ENCODE results near the gene NFIX. TPM values are rescaled to one million over a fixed set of nuclear protein-coding genes. Genes with fewer than 3 reads are reported as not detected.

Gene NFIX
- total and polyA plus RNA-seq, 2 of the 13 experiments (the other 11 are each of a cell fraction or from before 2014, with no cell fraction given), result 3.4 to 5.4 TPM

GRCh38 chr19:13024126-13024950 lies 29.1 kb downstream of the NFIX start (continued):
- TF ChIP-seq PAX8 (CRISPR knock-in tag; IDR thresholded peaks at IDR 0.05; ENCODE audit: borderline replicate concordance) (no peak), ZNF24 (IDR thresholded peaks at IDR 0.05) (no peak), WIZ (CRISPR knock-in tag; IDR thresholded peaks at IDR 0.05) (no peak)

- intact Hi-C loops (cut with micrococcal nuclease; ENCODE audit: unreplicated experiment), result loop anchor here (5.0 kb wide), 1 partner anchor 37 kb away; no protein-coding TSS in a partner anchor
- BruUV-seq (replicated peaks), result no TSS peak
- Histone ChIP-seq H3K4me1 (ENCODE audit: insufficient read depth, low read length) (peaks cover 90% of the 10 kb centered on the region), H3K9ac (ENCODE audit: insufficient read depth, low read depth, low read length) (no peak overlapping the region; the same call in 1 of the 2 replicates), H3K27ac (ENCODE audit: extremely low read length, insufficient read depth, low read length) (peak overlapping the region; percentile 77), H3K4me2 (ENCODE audit: low read depth, low read length) (peak overlapping the region; percentile 81), H3K79me2 (ENCODE audit: insufficient read depth, low read length) (peaks cover 35% of the 10 kb centered on the region), H3K9me3 (ENCODE audit: low read length) (no peaks in the 10 kb centered on the region), H3K4me3 (replicated peaks in 1 of 3; ENCODE audit: insufficient read depth in 1 of 3, low read depth in 2 of 3, low read length in 3 of 3) (no peak overlapping the region), H3K27me3 (ENCODE audit: control insufficient read depth in 1 of 2, insufficient read depth in 2 of 2, low read length in 2 of 2) (no peaks in the 10 kb centered on the region), H3K36me3 (replicated peaks in 1 of 2; ENCODE audit: control insufficient read depth in 1 of 2, insufficient read depth in 2 of 2, low read length in 2 of 2) (peaks cover 1 to 27% of the 10 kb centered on the region in 2 experiments; a peak in 2 of 5 replicates), H4K20me1 (ENCODE audit: insufficient read depth, low read length) (no peaks in the 10 kb centered on the region), H2AFZ (ENCODE audit: low read length) (no peak overlapping the region)
- FAIRE-seq (no peak), DNase-seq (ENCODE audit: low spot score) (no peak), ATAC-seq (no peak)
- in situ Hi-C loops (cut with HindIII; ENCODE audit: extremely low pct_ligation_motif_present, low pct_unique_long_range_greater_than_20kb), result loop anchor here (5.0 kb wide), 2 partner anchors 37 to 38 kb away; no protein-coding TSS in a partner anchor
- ChIA-PET CTCF (ENCODE audit: low intra/inter-chr PET ratio, low total read pairs) (no interaction called here), POLR2A (interaction anchor here (2.0 kb wide), 1 partner anchor 30 kb away, joined by 28 read pairs; no protein-coding TSS in a partner anchor)
- WGBS (ENCODE audit: low lambda C conversion rate), result 96% methylated on average over 47 of the region's 48 CpGs
- TF ChIP-seq ZNF513 (CRISPR knock-in tag; conservative IDR thresholded peaks at IDR 0.05) (no peak), ZNF687 (CRISPR knock-in tag; IDR thresholded peaks at IDR 0.05) (peak; percentile 36), ZBTB38 (CRISPR knock-in tag; IDR thresholded peaks at IDR 0.05) (peak; percentile 86), ZNF296 (CRISPR knock-in tag; conservative IDR thresholded peaks at IDR 0.05) (no peak), HNRNPL (IDR thresholded peaks at IDR 0.05; ENCODE audit: low read depth, low read length) (0 out of 2 replicates have a peak, but pooled peaks have one; percentile 65), ZBTB4 (CRISPR knock-in tag; IDR thresholded peaks at IDR 0.05; ENCODE audit: borderline replicate concordance) (0 out of 2 replicates have a peak, but pooled peaks have one; percentile 27), ZNF576 (CRISPR knock-in tag; IDR thresholded peaks at IDR 0.05) (0 out of 2 replicates have a peak, but pooled peaks have one; percentile 21)
These were observed 29.8 kb downstream of the NFIX start for GRCh38 chr19:13024951-13025697.
